HG02798 (cell line): Measurements from ENCODE around the gene TRAPPC12.

Source experiments
- ATAC-seq: cut with Tn5 transposase; IDR thresholded peaks from one replicate; pipeline ENCODE4 v1.9.1; 2021; ENCODE audit warnings: mild to moderate bottlenecking; ENCODE audit not compliant: unreplicated experiment, poor library complexity

The TRAPPC12 gene

DNA sequence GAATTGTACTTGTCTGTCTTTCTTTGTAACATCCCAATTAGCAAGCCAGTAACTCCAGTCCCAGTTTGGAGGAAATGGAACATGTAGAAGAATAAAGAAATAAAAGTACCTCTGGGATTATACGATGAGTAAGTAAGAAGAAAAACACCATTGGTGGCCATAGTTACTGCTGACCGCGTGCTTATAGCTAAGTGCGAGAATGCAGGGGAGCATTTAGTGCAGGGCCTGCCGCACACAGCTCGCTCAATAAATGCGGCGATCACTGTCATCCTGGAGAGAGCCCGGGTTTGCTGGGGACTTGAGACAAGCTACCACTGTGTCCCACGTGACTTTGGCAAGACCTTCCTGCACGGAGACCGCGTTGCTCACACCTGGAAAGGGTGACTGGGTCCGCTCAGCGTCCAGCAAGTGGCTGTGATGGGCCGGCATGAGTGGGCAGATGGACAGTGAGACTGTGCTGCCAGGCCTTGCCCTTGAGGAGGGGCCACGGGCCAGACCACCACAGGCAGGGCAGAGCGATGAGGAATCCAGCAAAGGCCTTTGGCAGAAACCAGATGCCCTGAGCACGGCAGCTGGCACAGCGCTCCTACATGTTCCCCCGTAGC lies 85.0 kb downstream of the TRAPPC12 start:
- ATAC-seq, result no peak

DNA sequence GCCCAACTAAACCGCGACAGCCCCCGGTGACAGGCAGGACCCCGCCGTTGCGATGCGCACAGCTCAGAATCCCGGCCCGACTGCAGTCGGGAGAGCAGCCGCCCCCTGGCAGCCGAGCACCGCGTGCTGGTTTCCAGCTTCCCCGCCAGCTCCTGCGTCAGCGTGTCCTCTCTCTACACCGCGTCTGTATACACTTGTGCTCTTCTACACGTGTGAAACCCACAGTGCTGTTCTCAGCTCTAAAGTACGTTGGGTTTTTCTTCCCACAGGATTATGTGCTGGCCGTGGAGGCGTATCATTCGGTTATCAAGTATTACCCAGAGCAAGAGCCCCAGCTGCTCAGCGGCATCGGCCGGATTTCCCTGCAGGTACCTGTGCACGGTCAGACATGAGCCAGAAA lies 85.8 kb downstream of the TRAPPC12 start:
- ATAC-seq, result no peak

DNA sequence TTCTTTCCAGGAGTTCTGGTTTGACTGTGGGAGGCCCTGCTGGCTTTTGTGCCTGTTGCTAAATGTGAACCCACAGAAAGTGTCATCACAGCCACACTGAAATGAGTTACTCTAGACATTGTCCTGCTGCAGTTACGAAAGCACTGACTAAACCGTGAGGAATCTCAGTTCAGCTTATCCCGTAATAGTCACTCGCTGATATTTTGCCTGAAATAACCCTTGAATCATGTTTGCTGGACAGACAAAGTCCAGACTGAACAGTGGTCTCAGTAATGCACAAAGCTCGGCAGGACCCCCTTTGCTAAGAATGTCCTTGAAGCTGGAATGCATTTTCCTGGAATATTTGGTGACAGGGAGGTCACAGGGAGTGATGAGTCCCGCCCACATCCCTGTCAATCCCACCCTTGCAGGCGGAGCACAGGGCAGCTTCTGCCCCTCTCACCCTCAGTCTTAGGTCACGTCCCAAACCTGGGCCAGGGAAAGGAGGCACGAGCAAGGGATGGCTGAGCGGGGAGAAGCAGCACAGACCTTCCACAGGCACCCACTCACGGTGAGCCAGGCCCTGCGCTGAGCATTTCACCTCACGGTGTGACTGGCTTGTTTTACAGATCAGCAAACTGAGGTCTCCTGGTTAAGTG lies 86.5 kb downstream of the TRAPPC12 start:
- no peak for ATAC-seq

DNA sequence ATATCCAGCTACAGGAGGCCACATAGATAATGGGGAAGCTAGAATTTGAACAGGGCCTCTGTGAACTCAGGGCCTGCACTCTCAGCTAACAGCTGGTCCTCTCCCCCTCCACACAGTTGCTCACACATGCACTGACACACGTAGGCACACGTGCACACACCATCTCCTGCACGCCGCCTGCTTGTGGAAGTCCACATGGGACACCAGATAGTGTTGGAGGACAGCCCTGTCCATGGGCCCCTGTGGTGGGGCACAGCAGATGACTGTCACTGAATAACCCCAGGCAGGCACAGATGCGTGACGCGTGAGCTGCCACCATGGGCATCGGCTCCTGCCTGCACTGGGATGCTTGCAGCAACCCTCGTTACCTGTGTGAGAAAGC lies 87.0 kb downstream of the TRAPPC12 start:
- ATAC-seq, result no peak

DNA sequence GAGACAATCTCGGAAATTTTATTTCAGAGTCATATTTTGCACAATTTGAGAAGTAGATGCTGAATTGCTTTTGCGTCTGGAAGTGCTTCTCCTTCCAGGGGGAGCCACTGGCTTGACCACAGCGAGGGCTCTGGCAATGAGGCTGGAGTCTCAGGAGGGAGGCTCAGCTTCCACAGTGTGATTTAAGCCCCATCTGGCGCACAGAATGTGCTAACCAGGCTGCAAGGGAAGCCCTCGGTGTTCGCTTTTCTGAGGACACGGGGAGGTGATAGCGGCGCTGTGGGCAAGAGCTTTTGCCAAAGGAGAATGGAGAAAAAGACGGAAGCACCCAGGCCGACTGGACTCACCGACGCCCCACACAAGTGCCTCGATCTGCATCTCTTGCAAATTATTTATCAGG lies 87.5 kb downstream of the TRAPPC12 start:
- ATAC-seq, result no peak

DNA sequence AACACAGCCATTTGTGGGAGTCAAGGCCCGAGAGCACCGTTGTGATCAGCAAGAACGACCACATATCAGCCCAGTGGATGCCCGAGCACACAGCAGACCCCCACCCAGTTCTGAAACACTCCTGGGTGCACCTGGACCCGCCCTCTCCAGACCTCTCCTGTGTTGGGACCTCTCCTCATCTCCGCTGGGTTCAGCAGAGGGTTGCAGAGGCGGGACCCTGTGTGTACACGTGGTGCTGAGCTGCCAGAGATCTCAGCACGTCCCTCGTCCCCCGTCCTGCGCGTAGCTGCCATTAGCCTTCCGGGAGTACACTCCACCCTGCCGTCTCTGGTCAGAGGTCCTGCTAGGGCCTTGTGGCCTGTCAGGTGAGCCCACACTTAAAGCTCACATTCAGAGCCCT lies 88.2 kb downstream of the TRAPPC12 start:
- ATAC-seq, result no peak

DNA sequence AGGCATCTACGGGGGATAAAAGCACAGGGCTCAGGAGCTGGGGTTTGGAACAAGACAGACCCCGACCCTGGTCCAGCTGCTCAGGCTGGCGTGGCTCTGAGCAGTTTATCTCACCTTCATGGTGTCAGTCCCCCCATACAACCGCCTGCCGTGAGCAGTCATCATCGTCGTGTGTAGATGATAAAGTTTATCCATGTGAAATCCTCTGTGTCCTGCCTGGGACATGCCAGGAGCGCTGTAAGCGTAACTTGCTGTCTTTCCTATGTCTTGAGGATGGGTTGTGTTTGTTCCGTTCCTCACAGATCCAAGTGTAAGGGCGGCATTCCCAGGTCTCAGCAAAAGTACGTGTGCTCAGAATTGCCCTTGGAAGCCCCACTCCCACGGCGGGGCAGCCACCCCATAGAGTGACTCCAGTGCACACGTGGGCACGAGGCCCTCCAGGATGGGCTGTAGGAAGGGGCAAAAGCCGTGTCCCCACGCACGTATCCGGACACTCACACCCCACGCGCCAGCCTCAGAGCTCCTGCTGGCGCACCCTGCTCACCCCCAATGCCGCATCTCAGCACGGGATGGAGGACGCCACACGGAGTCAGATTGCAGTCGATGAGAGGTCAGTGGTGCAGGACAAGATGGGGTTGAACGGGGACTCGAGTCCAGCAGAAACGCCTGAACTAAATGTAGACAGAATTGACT lies 88.9 kb downstream of the TRAPPC12 start:
- ATAC-seq, result no peak

DNA sequence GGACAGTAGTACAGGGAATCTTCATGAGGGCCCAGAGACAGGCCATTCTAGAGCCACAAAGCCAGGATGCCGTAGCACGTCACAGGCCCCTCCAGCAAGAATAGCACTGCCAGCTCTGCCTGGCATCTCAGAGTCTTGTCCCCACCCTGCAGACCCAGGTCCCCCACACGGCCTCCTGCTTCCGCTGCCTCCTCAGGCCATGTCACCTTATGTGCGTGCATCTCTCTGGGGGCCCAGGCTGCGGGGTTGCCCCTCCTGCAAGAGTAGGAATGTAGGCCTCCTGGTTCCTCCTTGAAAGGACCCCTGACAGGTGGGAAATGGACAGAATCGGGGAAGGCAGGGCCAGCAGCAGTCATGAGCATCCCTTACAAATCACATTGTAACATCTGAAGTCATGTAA lies 90.0 kb downstream of the TRAPPC12 start:
- no peak for ATAC-seq

DNA sequence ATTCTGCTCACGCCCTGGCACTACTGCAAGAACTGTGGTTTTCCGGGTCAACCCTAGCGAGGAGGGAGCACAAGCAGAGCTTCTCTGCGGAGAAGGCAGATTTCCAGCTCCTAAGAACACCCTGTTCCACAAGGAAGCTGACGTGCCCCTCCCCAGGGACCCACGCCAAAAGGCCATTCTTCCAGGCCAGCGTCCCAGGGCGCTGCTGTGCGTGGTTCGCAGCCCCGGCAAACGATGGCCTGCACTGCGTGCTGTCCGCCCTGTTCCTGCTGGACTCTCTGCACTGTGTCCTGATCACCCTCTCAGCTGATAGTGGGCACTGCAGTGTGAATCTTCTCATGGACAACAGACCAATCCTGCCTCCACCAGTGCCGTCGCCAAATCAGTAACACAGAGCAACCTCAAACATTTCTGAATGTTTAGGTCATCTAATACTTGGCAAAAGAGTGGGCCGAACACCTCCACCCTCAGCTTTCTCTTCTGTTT lies 90.7 kb downstream of the TRAPPC12 start:
- ATAC-seq, result no peak

DNA sequence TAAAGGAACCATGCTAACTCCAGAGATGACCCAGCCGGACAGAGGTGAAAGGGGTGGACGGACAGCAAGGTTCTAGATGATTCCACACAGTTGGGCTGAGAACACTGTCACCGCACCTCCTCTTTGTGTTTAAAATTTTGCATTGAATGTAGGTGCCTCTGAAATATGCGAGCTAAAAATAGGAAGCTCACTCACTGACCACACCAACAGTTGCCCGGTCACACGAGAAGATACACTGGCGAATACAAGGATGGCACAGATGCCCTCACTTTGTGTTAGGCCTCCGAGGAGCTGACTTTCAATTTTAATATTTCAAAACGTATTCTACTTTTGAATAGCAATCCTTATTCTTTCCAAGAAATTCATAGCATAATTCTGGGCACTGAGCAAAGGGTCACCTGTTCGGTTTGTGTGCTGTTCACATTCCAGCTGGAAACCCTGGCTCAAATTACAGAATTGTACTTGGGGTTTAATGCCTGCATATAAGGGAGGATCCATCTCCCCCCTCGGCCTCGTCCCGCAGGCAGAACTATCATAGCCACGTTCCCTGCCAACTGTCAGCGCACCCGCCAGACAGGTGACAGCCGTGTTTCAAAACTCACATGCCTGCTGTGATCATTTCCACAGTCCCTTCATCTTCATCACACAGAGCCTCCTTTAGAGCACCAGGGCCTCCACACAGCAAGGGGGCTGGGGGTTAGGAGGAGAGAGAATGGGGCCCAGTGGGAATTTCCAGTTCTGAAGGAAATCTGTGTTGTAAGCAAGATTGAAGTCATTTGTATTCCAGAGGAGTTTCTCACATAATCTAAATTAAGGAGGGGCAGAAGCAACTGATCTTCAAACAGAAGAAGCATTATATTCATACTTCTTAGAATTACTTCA lies 91.6 kb downstream of the TRAPPC12 start:
- no peak for ATAC-seq

DNA sequence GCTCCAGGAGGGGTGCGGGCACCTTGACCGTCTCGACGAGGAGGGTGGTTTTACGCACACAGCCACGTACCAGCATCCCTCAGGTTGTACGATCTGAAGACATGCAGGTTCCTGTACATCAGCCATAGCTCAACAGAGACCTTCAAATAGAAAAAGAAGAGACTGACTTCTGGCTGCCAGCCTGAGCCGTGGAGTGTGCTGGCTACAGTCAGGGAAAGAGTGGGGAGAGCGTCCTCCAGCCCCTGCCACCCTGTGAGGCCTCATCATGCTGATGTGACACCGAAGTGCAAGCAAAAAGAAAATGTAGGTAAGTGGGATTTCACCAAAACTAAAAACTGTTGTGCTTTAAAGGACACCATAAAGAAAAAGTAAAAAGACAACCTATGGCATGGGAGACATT lies 92.8 kb downstream of the TRAPPC12 start:
- no peak for ATAC-seq

DNA sequence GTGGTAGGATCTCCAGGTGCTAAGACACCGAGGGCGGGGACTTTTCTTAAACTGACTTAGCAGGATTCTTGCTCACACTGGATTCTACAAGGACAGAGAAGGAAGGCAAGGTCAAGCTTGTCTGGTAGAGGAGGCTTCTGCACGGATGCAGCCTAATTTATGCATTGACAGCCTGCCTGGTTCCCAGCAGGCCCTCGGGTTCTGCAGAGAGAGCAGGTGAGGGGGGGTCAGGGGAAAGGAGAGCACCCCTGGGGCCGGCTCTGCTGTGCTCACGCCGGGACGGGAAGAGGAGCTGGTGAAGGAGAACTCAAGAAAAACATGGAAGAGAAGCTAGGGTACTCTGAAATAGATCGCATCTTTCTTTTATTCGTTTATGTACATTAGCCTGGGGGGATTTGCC lies 93.5 kb downstream of the TRAPPC12 start:
- no peak for ATAC-seq

DNA sequence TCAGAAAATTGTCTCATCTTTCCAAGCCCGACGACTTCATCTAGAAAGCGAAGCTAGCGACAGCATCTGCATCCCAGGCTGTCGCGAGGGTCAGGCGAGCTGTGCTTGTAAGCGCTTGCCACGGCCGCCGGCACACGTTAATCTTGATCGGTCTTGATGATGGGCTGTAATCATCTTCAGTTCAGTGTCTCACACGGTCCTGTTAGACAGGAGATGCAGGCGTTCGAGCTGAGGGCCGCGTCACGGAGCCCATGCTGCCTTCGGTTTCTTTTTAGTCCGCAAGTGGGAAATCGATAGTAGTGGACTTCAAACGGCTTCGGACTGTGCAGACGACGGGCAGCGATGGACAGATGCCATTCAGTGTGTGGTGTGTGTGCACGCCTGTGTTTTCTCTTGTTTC lies 96.3 kb downstream of the TRAPPC12 start:
- ATAC-seq, result no peak

DNA sequence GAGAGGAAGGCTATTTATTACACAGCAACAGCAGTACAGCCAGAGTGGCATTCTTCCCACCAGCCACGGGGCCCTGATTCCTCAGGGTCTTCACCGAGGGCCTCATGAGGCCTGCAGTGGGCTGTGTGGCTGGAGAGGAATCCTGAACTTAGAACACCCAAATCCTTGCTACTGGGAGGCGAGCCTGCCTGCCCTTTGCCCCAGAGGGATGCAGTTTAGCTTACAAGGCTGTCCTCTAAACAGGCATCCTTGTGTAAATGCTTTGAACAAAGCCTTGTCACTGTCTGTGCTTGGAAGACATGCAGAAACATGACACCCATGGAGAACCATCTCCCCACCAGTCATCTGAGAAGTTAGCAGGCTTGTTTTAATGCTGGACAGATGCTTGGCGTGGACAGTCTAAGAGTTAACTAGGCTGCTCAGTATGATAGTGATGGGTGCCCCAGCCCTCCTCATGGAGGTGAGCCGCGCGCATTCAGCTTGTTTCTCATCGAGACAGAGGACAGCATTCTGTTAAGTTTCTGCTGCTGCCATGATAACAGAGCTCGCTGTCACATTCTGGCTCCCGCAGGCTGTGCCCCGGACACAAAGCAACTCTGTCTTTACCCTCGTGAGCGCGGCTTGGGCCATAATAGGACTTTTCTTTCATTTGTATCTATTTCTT lies 97.0 kb downstream of the TRAPPC12 start:
- ATAC-seq, result no peak

DNA sequence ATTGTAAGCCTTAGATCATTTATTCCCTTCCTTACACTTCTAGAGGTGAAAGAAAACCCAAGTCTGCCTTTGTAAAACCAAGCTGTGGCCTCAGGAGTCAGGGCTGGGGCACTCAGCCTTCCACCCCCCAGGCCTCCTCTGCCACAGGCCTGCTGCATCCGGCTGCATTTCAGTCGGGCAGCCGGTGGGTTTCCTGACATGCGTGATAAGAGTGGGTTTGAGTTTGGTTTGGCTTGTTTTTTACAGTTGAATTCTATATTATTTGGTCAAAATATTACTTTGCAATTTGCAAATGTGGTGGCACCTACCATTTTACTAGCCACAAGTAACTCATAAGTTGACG lies 97.5 kb downstream of the TRAPPC12 start:
- no peak for ATAC-seq

DNA sequence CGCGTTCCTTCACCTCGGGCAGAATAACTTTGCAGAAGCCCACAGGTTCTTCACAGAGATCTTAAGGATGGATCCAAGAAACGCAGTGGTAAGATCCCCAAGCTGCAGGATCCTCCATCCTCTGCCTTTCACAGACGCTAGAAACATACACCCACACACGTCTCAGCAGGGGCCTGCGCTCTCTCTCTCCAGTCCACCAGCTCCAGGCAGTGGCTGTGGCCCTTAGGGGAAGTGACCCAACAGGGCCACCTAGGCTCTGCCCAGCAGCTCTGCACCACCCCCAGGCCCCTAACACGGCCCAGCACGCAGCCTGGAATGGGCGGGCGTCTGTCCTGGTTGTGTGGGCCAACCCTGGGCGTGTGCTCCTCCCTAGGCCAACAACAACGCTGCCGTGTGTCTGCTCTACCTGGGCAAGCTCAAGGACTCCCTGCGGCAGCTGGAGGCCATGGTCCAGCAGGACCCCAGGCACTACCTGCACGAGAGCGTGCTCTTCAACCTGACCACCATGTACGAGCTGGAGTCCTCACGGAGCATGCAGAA lies 99.4 kb downstream of the TRAPPC12 start:
- no peak for ATAC-seq

DNA sequence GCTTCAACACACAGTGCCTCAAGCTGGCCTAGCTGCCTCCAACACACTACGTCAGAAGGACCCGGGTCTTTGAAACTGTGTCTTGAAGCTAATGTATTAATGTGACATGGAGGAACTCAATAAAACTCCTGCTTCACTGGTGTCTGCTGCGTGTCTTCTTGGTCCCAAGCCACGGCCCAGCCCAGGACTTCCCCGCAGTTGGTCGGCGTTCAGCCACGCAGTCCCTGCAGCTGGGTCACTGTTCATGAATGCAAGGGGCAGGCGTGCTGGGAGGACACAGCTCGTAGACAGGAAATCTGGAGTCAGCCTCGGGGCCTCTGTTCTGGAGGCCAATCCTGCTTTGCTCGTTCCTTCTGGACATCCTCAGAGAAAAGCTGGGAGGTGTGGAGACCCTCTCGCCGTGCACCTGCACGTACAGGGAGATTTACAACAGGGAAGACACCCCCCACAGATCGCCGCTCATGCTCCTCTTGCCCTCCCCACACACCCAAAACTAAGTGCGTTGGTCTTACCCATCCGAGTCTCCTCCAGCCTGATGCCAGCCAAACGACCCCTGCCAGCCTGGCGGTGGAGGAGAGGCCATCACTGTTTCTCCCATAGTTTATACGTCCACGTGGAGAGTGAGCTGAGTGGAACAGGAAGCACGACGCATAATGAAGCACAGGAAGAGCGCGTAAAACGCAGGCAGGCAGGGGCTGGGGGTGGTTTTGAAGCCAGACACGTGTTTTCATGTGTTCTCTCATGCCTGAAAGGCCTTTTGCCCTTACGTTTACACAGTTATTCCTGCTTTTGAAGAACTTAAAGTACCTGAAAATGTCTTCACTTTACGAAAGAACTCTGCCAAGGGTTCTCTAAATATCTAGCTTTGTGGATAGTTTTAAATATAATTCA lies 100.2 kb downstream of the TRAPPC12 start:
- no peak for ATAC-seq

DNA sequence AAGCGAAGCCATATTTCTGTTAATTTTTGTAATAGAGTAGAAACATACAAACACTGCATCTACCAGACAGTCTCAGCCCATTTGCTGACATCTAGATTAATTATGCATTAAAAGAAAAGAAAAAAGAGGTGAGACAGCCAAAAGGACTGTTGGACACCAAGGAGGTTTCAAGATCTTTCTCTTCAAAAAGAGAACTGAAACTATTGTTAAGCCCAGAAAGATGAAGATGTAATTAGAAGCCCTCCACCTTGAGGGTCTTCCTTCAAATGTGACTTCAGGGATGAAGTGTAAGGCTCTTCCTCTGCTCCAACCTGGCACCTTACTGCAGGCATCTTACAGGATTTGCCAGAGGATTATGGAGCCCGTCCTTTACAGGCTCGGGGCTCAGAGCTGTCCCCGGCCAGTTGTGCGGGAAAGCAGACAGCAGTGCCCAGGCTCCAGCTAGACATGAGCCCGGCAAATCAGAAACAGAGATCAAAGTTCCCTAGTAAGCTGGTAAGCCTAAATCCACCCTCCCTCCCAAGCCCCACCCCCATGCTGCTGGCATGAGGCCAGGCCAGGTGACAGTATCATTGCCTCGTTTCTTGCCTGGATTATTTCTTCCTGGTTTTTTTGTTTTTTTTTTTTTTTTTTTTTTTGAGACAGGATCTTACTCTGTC lies 101.0 kb downstream of the TRAPPC12 start:
- no peak for ATAC-seq

DNA sequence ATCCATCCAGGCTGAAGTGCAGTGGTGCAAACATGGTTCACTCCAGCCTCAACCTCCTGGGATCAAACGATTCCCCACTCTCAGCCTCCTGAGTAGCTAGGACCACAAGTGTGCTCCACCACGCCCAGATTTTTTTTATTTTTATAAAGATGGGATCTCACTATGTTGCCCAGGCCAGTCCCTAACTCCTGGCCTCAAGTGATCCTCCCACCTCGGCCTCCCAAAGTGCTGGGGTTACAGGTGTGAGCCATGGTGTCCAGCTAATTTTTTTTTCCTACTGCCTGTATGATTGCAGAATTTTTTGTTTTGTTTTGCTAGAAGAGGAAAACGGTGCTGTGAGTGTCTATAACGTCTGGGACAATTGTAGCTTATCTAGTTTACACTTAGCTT lies 101.5 kb downstream of the TRAPPC12 start:
- ATAC-seq, result no peak
